CD14-positive monocyte (primary cell): ENCODE results near the gene TBC1D5. TPM values are rescaled to one million over a fixed set of nuclear protein-coding genes. Genes with fewer than 3 reads are reported as not detected.

ENCODE experiments used
- DNase-seq, 3 donors: peaks; one replicate each; pipeline ENCODE4 v3.0.0-alpha.2; 2011 to 2022
- H2AFZ ChIP-seq: 2 replicates; pipeline ENCODE4 v1.6.0; 2012; ENCODE audit warnings: mild to moderate bottlenecking, low read depth, low read length, inconsistent platforms; ENCODE audit not compliant: insufficient read depth, poor library complexity, severe bottlenecking
- H3K27ac ChIP-seq, 2 donors: 1 replicate in 1 of 2; 2 replicates in 1 of 2; pipeline ENCODE4 v1.5.1; 2012 to 2013; ENCODE audit warnings: low read length in 2 of 2, control low read depth in 1 of 2, inconsistent platforms in 1 of 2, low read depth in 1 of 2, mild to moderate bottlenecking in 1 of 2
- H3K27me3 ChIP-seq, 2 donors: one replicate each; pipeline versions ENCODE4 v1.6.0 to v1.6.1; 2011 to 2013; ENCODE audit warnings: low read length in 2 of 2; ENCODE audit not compliant: control insufficient read depth in 2 of 2, insufficient read depth in 2 of 2
- H3K36me3 ChIP-seq, 2 donors: replicated peaks in 1 of 2; 1 replicate in 1 of 2; 2 replicates in 1 of 2; pipeline versions ENCODE4 v1.5.1 to v1.6.1; 2012 to 2013; ENCODE audit warnings: low read length in 2 of 2, control low read depth in 1 of 2, inconsistent platforms in 1 of 2, mild to moderate bottlenecking in 1 of 2; ENCODE audit not compliant: insufficient read depth in 2 of 2, control insufficient read depth in 1 of 2
- H3K4me1 ChIP-seq, 2 donors: 1 replicate in 1 of 2; 2 replicates in 1 of 2; pipeline versions ENCODE4 v1.5.1 to v1.6.1; 2012 to 2013; ENCODE audit warnings: low read length in 2 of 2, control low read depth in 1 of 2, inconsistent platforms in 1 of 2, mild to moderate bottlenecking in 1 of 2, moderate library complexity in 1 of 2; ENCODE audit not compliant: insufficient read depth in 2 of 2, control insufficient read depth in 1 of 2
- H3K4me2 ChIP-seq: replicated peaks from 2 replicates; pipeline ENCODE3; 2012; ENCODE audit warnings: low read length, moderate library complexity, mild to moderate bottlenecking; ENCODE audit not compliant: poor library complexity, severe bottlenecking; ENCODE audit errors: extremely low read depth
- H3K4me3 ChIP-seq, 3 experiments: fragments of 200-600 bp in 1 of 3; sonication (generic) in 1 of 3; replicated peaks in 1 of 3; 1 replicate in 2 of 3; 2 replicates in 1 of 3; pipeline ENCODE4 v1.5.1; 2011 to 2013; ENCODE audit warnings: low read length in 3 of 3, mild to moderate bottlenecking in 3 of 3, control low read depth in 2 of 3, low read depth in 2 of 3, inconsistent platforms in 1 of 3, moderate library complexity in 1 of 3
- H3K79me2 ChIP-seq: 2 replicates; pipeline ENCODE4 v1.6.0; 2012; ENCODE audit warnings: mild to moderate bottlenecking, control low read depth, inconsistent platforms, low read length, moderate library complexity; ENCODE audit not compliant: insufficient read depth
- H3K9ac ChIP-seq: 2 replicates; pipeline ENCODE4 v1.6.0; 2017; ENCODE audit warnings: low read length, mild to moderate bottlenecking; ENCODE audit not compliant: insufficient read depth, poor library complexity, severe bottlenecking
- H3K9me3 ChIP-seq, 2 donors: replicated peaks in 1 of 2; 1 replicate in 1 of 2; 2 replicates in 1 of 2; pipeline versions ENCODE4 v1.5.1 to v1.6.1; 2012 to 2013; ENCODE audit warnings: low read length in 2 of 2, control low read depth in 1 of 2; ENCODE audit not compliant: control insufficient read depth in 1 of 2, insufficient read depth in 1 of 2
- H4K20me1 ChIP-seq: 2 replicates; pipeline ENCODE4 v1.6.0; 2012; ENCODE audit warnings: mild to moderate bottlenecking, low read length, control low read depth, moderate library complexity; ENCODE audit not compliant: insufficient read depth
- H3K27ac Mint-ChIP-seq, 7 donors: one replicate each; pipeline ENCODE4 v1.8.0; 2020; ENCODE audit warnings: mild to moderate bottlenecking in 7 of 7, mixed read lengths in 7 of 7, moderate library complexity in 6 of 7, inconsistent platforms in 2 of 7
- H3K27me3 Mint-ChIP-seq, 3 donors: one replicate each; pipeline ENCODE4 v1.8.0; 2021 to 2022; ENCODE audit warnings: low read depth in 3 of 3, mild to moderate bottlenecking in 3 of 3, mixed read lengths in 3 of 3, moderate library complexity in 3 of 3, inconsistent platforms in 1 of 3
- H3K36me3 Mint-ChIP-seq, 2 donors: one replicate each; pipeline ENCODE4 v1.8.0; 2020; ENCODE audit warnings: mixed read lengths in 2 of 2, inconsistent platforms in 1 of 2, mild to moderate bottlenecking in 1 of 2
- H3K4me1 Mint-ChIP-seq: one replicate; pipeline ENCODE4 v1.8.0; 2020; ENCODE audit warnings: mild to moderate bottlenecking, mixed read lengths
- H3K4me3 Mint-ChIP-seq, 2 donors: one replicate each; pipeline ENCODE4 v1.8.0; 2020; ENCODE audit warnings: mild to moderate bottlenecking in 2 of 2, mixed read lengths in 2 of 2, moderate library complexity in 1 of 2
- H3K9me3 Mint-ChIP-seq, 7 donors: one replicate each; pipeline ENCODE4 v1.8.0; 2020 to 2022; ENCODE audit warnings: mixed read lengths in 7 of 7, mild to moderate bottlenecking in 6 of 7, moderate library complexity in 6 of 7, inconsistent platforms in 2 of 7
- WGBS: methylation state at CpG from one replicate; pipeline ENCODE4 v1.1.5; 2013; ENCODE audit warnings: missing lambda C conversion rate; ENCODE audit not compliant: insufficient coverage; 5-methylcytosine and 5-hydroxymethylcytosine counted together
- intact Hi-C, 2 donors: fragments of 100-400 bp; cut with micrococcal nuclease; formaldehyde crosslinking; loops; one replicate each; pipeline versions ENCODE4 v1.15.0 to v1.15.1; 2023
- polyA plus RNA-seq, 3 donors: library from polyadenylated mRNA; depleted of rRNA in 1 of 3; unstranded in 2 of 3; stranded (reverse) in 1 of 3; fragments of 300-500 nt in 2 of 3; fragments of >200 nt in 1 of 3; fragmentation: Illumina TruSeq in 2 of 3; gene quantifications; 1 replicate in 2 of 3; 2 replicates in 1 of 3; pipeline ENCODE4 v1.2.3, GENCODE V29; 2012 to 2021
- TF ChIP-seq, protein P1 (sequence below): fragments of 200-600 bp; IDR thresholded peaks from one replicate; pipeline ENCODE4 v1.8.0; 2022; ENCODE audit warnings: antibody characterized with exemption, mild to moderate bottlenecking

Gene TBC1D5
- polyA plus RNA-seq, 3 donors = 17.6 to 35.3 (median 21.0) TPM

DNA sequence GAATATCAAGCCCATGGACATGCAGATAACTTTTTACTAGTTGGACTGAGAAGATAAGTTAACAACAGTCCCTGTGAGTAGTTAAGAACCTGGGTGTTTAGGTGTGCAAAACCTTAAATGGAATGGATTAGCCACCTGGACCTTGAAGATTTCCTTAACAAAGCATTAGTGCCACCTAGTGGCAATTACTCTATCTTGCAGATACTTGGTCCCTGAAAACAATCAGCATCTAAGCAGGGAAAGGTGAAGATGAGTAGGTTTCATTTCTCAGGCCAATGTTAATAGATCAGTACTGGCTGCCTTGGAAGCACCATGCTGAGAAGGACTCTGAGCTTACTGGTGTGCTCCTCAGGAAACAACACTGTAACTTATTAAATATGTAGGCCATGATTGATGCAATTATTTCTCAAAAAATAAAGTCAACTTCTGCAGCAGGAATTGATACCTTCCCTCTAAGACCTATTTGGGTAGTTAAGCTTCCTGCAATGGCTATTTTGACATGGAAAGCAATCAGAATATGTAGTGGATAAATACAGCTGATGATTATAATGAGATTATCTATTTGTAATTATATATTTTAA, 329.4 kb downstream of the TBC1D5 start:
- Histone ChIP-seq H3K27ac (no peak overlapping the region), H3K36me3 (no peaks in the 10 kb centered on the region), H2AFZ (no peak overlapping the region), H3K27me3 (no peaks in the 10 kb centered on the region), H3K4me3 (no peak overlapping the region), H3K4me1 (no peaks in the 10 kb centered on the region), H3K9me3 (no peaks in the 10 kb centered on the region), H3K4me2 (no peak overlapping the region), H3K79me2 (no peaks in the 10 kb centered on the region), H4K20me1 (no peaks in the 10 kb centered on the region), H3K9ac (no peak overlapping the region)
- peak; percentile 18 to 53 (median 43) for DNase-seq
- H3K4me3 Mint-ChIP-seq = no peak overlapping the region
- no peaks in the 10 kb centered on the region for H3K27me3 Mint-ChIP-seq
- no peak overlapping the region for H3K27ac Mint-ChIP-seq
- H3K4me1 Mint-ChIP-seq = no peaks in the 10 kb centered on the region
- H3K36me3 Mint-ChIP-seq = peaks cover 2 to 4% of the 10 kb centered on the region in 2 donors
- H3K9me3 Mint-ChIP-seq = peaks cover 0 to 2% (median 0%) of the 10 kb centered on the region in 7 donors
- TF ChIP-seq, protein P1, sequence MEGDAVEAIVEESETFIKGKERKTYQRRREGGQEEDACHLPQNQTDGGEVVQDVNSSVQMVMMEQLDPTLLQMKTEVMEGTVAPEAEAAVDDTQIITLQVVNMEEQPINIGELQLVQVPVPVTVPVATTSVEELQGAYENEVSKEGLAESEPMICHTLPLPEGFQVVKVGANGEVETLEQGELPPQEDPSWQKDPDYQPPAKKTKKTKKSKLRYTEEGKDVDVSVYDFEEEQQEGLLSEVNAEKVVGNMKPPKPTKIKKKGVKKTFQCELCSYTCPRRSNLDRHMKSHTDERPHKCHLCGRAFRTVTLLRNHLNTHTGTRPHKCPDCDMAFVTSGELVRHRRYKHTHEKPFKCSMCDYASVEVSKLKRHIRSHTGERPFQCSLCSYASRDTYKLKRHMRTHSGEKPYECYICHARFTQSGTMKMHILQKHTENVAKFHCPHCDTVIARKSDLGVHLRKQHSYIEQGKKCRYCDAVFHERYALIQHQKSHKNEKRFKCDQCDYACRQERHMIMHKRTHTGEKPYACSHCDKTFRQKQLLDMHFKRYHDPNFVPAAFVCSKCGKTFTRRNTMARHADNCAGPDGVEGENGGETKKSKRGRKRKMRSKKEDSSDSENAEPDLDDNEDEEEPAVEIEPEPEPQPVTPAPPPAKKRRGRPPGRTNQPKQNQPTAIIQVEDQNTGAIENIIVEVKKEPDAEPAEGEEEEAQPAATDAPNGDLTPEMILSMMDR = peak; percentile 87
- intact Hi-C loops = loop anchor here in 1 of 2 donors (5.0 to 10.0 kb wide), 2 partner anchors 158 to 811 kb away; no protein-coding TSS in a partner anchor

DNA sequence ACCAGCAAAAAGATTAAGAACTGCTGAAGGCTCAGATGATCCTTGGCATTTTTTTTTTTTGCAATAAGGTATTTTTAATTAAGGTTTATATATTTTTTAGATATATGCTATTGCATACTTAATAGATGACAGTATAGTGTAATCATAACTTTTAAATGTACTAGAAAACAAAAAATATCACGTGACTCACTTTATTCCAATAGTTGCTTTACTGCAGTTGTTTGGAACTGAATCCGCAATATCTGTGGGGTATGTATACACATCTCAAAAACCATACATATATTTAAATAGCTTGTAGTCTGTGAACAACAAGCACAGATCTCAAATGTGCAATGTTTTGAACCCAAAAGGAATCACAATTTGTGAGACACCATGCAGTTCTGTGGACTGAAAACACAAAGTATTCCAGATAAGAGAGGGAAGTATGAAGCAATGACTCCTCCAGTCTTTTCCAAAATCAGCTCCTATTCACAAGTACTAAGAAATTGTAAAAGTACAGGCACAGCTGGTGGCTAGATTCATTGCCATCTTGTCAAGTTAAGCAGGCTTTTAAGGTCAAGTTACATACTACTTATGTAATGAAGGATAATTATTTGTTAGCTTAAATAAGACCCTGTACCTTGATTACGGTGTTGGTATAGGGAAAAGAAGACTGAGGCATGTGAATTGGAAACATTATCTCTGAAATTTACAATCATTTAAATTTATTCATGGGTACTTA, 331.1 kb downstream of the TBC1D5 start:
- no peak overlapping the region for H3K9ac ChIP-seq
- no peaks in the 10 kb centered on the region for H4K20me1 ChIP-seq
- H3K4me1 ChIP-seq = no peaks in the 10 kb centered on the region
- peaks cover 3 to 4% of the 10 kb centered on the region in 2 donors for H3K36me3 Mint-ChIP-seq
- no peaks in the 10 kb centered on the region for H3K79me2 ChIP-seq
- H3K27ac Mint-ChIP-seq = no peak overlapping the region
- no peaks in the 10 kb centered on the region for H3K4me1 Mint-ChIP-seq
- peaks cover 0 to under 1% of the 10 kb centered on the region in 2 donors for H3K36me3 ChIP-seq
- no peak for DNase-seq
- no peak overlapping the region for H3K4me2 ChIP-seq
- H3K27ac ChIP-seq = no peak overlapping the region
- TF ChIP-seq, protein P1 = no peak
- WGBS = no CpG with 5 or more reads among the region's 3 CpGs
- H3K9me3 ChIP-seq = no peaks in the 10 kb centered on the region
- H3K4me3 Mint-ChIP-seq = no peak overlapping the region
- no peaks in the 10 kb centered on the region for H3K27me3 ChIP-seq
- no peak overlapping the region for H2AFZ ChIP-seq
- no peaks in the 10 kb centered on the region for H3K9me3 Mint-ChIP-seq
- H3K27me3 Mint-ChIP-seq = no peaks in the 10 kb centered on the region
- H3K4me3 ChIP-seq = no peak overlapping the region
- intact Hi-C loops = loop anchor here in 1 of 2 donors (5.0 to 10.0 kb wide), 2 partner anchors 157 to 809 kb away; no protein-coding TSS in a partner anchor
